ENCODE data around the gene ADGRV1.

DNA sequence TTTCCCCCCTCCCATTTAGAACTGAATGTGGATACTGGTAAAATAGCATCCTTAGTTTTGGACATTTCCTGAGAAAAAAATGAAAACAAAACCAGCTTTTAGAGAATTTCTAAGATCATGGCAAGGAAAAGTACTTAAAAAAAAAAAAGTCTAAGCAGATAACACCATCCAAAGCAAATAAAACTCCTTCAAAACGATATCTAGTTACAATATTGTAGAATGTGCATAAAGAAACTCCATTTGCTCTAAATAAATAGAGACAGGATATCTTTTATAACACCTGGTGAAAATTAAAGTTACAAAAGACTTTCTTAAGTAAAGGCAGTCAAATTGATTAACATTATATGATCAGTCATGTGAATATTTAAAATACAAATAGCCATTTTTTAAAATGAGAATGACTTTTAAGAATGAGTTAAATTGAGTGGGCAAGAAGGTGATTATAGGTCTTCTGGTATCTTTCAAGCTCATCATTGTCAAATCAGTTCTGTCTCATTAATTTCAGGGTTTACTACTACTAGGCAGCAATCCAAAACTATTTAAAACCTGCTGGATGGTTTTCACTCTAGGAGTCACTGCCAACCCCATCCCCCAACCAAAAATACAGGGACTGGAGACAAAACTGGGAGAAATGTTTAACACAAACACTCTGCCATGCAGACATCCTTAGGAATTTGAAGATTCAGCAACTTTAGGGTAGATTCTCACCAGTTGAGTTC is 382.6 kb downstream of the ADGRV1 start:
- no peak for TF ChIP-seq POLR2AphosphoS5 (IDR thresholded peaks at IDR 0.05)
- TF ChIP-seq, protein P1, sequence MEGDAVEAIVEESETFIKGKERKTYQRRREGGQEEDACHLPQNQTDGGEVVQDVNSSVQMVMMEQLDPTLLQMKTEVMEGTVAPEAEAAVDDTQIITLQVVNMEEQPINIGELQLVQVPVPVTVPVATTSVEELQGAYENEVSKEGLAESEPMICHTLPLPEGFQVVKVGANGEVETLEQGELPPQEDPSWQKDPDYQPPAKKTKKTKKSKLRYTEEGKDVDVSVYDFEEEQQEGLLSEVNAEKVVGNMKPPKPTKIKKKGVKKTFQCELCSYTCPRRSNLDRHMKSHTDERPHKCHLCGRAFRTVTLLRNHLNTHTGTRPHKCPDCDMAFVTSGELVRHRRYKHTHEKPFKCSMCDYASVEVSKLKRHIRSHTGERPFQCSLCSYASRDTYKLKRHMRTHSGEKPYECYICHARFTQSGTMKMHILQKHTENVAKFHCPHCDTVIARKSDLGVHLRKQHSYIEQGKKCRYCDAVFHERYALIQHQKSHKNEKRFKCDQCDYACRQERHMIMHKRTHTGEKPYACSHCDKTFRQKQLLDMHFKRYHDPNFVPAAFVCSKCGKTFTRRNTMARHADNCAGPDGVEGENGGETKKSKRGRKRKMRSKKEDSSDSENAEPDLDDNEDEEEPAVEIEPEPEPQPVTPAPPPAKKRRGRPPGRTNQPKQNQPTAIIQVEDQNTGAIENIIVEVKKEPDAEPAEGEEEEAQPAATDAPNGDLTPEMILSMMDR (IDR thresholded peaks at IDR 0.05), result no peak

All from prostate gland (tissue), 2 donors.